WERI-Rb-1 (cell line): Measurements from ENCODE around the gene FARP2.

Source experiments
- DNase-seq: peaks from one replicate; pipeline ENCODE4 v3.0.0-alpha.2; 2020
- H3K27ac ChIP-seq: fragments of 250-450 bp; sonication (Bioruptor Pico); 2 replicates; pipeline ENCODE4 v1.5.1; 2020; ENCODE audit warnings: mild to moderate bottlenecking, moderate library complexity
- H3K27me3 ChIP-seq: fragments of 250-450 bp; sonication (Bioruptor Pico); 2 replicates; pipeline ENCODE4 v1.5.1; 2021; ENCODE audit warnings: mild to moderate bottlenecking, low read depth, moderate library complexity; ENCODE audit not compliant: insufficient read depth, severe bottlenecking
- H3K36me3 ChIP-seq: fragments of 250-450 bp; sonication (Bioruptor Pico); 2 replicates; pipeline ENCODE4 v1.5.1; 2020; ENCODE audit warnings: mild to moderate bottlenecking, moderate library complexity
- H3K4me3 ChIP-seq: 2 replicates; pipeline ENCODE4 v1.5.1; 2011; ENCODE audit warnings: low read depth, mild to moderate bottlenecking, control low read depth, low read length
- H3K9me3 ChIP-seq: fragments of 250-450 bp; sonication (Bioruptor Pico); 2 replicates; pipeline ENCODE4 v1.5.1; 2021; ENCODE audit warnings: mild to moderate bottlenecking, moderate library complexity; ENCODE audit not compliant: severe bottlenecking
- CTCF ChIP-seq: IDR thresholded peaks from 2 replicates; pipeline ENCODE4 v1.5.1; 2011; ENCODE audit warnings: low read depth, mild to moderate bottlenecking, control low read depth, inconsistent platforms, low read length

FARP2 gene

GRCh38 chr2:241540771-241541561, 184.9 kb downstream of the FARP2 start:
- H3K36me3 ChIP-seq: no peaks in the 10 kb centered on the region
- TF ChIP-seq CTCF: no peak
- no peak for DNase-seq
- H3K4me3 ChIP-seq: no peak overlapping the region
- H3K27me3 ChIP-seq: no peaks in the 10 kb centered on the region
- H3K27ac ChIP-seq: no peak overlapping the region
- H3K9me3 ChIP-seq: no peaks in the 10 kb centered on the region

GRCh38 chr2:241541564-241542277, 185.6 kb downstream of the FARP2 start:
- no peak for TF ChIP-seq CTCF
- Histone ChIP-seq H3K4me3 (no peak overlapping the region), H3K9me3 (no peaks in the 10 kb centered on the region), H3K36me3 (no peaks in the 10 kb centered on the region), H3K27ac (no peak overlapping the region), H3K27me3 (no peaks in the 10 kb centered on the region)
- no peak for DNase-seq

GRCh38 chr2:241542278-241542605, 186.2 kb downstream of the FARP2 start:
- Histone ChIP-seq H3K27me3 (no peaks in the 10 kb centered on the region), H3K4me3 (no peak overlapping the region), H3K9me3 (no peaks in the 10 kb centered on the region), H3K36me3 (no peaks in the 10 kb centered on the region), H3K27ac (no peak overlapping the region)
- no peak for TF ChIP-seq CTCF
- no peak for DNase-seq
